Osteoblast (primary cell): ENCODE measurements around the gene ARHGEF7. TPM values are rescaled to one million over a fixed set of nuclear protein-coding genes. Genes with fewer than 3 reads are reported as not detected.

Experiments
- DNase-seq: peaks from one replicate; pipeline ENCODE4 v3.0.0; 2011; ENCODE audit warnings: low spot score, mixed read lengths; ENCODE audit not compliant: insufficient read length; ENCODE audit errors: missing footprints
- H2AFZ ChIP-seq: 2 replicates; pipeline ENCODE4 v1.6.0; 2011; ENCODE audit warnings: mild to moderate bottlenecking, low read length
- H3K27ac ChIP-seq: 2 replicates; pipeline ENCODE4 v1.5.1; 2011; ENCODE audit warnings: mild to moderate bottlenecking, low read depth, low read length, moderate library complexity
- H3K27me3 ChIP-seq: 2 replicates; pipeline ENCODE4 v1.6.0; 2012; ENCODE audit warnings: mild to moderate bottlenecking, control low read depth, inconsistent platforms, low read length, moderate library complexity; ENCODE audit not compliant: insufficient read depth
- H3K36me3 ChIP-seq: 2 replicates; pipeline ENCODE4 v1.5.1; 2011; ENCODE audit warnings: mild to moderate bottlenecking, low read length, control low read depth, moderate library complexity; ENCODE audit not compliant: insufficient read depth
- H3K4me1 ChIP-seq: 2 replicates; pipeline ENCODE4 v1.5.1; 2011; ENCODE audit warnings: mild to moderate bottlenecking, low read length, control low read depth, moderate library complexity; ENCODE audit not compliant: insufficient read depth
- H3K4me2 ChIP-seq: 2 replicates; pipeline ENCODE4 v1.6.0; 2011; ENCODE audit warnings: mild to moderate bottlenecking, low read length; ENCODE audit not compliant: insufficient read depth
- H3K4me3 ChIP-seq: fragments of 200-600 bp; sonication (generic); 3 replicates; pipeline ENCODE4 v1.5.1; 2012; ENCODE audit warnings: mild to moderate bottlenecking, low read length, inconsistent platforms; ENCODE audit not compliant: insufficient read depth
- H3K79me2 ChIP-seq: 2 replicates; pipeline ENCODE4 v1.6.0; 2012; ENCODE audit warnings: mild to moderate bottlenecking, low read length, control low read depth, inconsistent platforms; ENCODE audit not compliant: insufficient read depth
- H3K9me3 ChIP-seq: 2 replicates; pipeline ENCODE4 v1.5.1; 2011; ENCODE audit warnings: low read depth, low read length, control low read depth
- H4K20me1 ChIP-seq: 2 replicates; pipeline ENCODE4 v1.6.0; 2012; ENCODE audit warnings: mild to moderate bottlenecking, low read length, control low read depth; ENCODE audit not compliant: insufficient read depth
- total RNA-seq: library from RNA; depleted of rRNA; stranded (reverse); fragments of >200 nt; gene quantifications from 2 replicates; pipeline ENCODE4 v1.2.3, GENCODE V29; 2012
- TF ChIP-seq, protein P1 (sequence below): IDR thresholded peaks from 2 replicates; pipeline ENCODE4 v1.5.1; 2011; ENCODE audit warnings: mild to moderate bottlenecking, low read depth, low read length, moderate library complexity; ENCODE audit errors: extremely low read depth

ARHGEF7 gene
- total RNA-seq, 1 donor: 27.5 TPM

DNA sequence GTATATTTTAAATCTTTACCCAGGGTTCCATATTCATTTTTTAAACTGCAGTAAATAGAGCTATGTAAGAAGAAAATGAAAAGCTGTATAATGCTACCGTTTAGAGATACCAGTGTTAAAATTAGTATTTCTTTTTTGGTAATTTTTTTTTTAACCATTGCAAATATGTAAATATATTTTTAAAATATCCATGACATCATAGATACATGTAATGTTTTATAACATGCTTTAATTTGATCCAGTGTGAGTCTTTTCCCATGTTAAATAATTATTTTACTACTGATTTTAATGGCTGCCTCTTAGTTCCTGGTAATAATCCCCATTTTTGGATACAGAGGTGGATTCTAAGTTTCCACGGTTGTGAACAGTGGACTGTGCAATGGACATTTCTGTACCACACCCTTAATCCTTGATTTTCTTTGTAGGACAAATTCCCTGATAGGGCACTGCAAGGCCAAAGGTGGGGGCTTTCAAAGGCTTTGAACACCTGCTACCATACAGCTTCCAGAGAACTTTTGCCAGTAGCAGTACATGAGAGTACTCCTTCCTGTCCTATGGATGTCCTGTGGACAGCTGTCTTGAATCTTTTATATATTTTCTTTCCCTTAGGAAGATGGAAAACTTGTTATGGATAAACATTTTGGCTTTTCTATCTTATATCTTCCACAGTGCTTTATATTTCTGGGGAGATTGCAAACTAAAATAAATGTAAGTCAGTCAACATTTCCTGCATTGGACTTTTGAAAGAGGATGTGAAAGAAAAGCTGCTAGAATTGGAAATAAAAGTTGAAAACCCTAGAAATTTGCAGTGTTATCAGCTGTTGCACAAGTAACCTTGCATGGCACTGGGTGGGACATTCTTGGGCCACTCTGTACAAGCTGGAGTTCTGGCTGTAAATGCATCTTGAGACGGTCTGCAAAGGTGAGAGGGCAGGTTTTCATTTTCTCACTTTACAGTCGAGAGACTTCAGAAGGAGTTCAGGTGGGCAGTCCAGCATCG, 46.8 kb downstream of the ARHGEF7 start:
- H3K4me2 ChIP-seq: no peak overlapping the region
- H3K36me3 ChIP-seq: peaks cover 21% of the 10 kb centered on the region
- no peak overlapping the region for H2AFZ ChIP-seq
- no peak overlapping the region for H3K4me3 ChIP-seq
- no peaks in the 10 kb centered on the region for H3K4me1 ChIP-seq
- no peaks in the 10 kb centered on the region for H3K27me3 ChIP-seq
- peaks cover 97% of the 10 kb centered on the region for H3K79me2 ChIP-seq
- H3K27ac ChIP-seq: no peak overlapping the region
- TF ChIP-seq, protein P1, sequence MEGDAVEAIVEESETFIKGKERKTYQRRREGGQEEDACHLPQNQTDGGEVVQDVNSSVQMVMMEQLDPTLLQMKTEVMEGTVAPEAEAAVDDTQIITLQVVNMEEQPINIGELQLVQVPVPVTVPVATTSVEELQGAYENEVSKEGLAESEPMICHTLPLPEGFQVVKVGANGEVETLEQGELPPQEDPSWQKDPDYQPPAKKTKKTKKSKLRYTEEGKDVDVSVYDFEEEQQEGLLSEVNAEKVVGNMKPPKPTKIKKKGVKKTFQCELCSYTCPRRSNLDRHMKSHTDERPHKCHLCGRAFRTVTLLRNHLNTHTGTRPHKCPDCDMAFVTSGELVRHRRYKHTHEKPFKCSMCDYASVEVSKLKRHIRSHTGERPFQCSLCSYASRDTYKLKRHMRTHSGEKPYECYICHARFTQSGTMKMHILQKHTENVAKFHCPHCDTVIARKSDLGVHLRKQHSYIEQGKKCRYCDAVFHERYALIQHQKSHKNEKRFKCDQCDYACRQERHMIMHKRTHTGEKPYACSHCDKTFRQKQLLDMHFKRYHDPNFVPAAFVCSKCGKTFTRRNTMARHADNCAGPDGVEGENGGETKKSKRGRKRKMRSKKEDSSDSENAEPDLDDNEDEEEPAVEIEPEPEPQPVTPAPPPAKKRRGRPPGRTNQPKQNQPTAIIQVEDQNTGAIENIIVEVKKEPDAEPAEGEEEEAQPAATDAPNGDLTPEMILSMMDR: no peak
- peaks cover 70% of the 10 kb centered on the region for H4K20me1 ChIP-seq
- DNase-seq: no peak
- H3K9me3 ChIP-seq: no peaks in the 10 kb centered on the region

DNA sequence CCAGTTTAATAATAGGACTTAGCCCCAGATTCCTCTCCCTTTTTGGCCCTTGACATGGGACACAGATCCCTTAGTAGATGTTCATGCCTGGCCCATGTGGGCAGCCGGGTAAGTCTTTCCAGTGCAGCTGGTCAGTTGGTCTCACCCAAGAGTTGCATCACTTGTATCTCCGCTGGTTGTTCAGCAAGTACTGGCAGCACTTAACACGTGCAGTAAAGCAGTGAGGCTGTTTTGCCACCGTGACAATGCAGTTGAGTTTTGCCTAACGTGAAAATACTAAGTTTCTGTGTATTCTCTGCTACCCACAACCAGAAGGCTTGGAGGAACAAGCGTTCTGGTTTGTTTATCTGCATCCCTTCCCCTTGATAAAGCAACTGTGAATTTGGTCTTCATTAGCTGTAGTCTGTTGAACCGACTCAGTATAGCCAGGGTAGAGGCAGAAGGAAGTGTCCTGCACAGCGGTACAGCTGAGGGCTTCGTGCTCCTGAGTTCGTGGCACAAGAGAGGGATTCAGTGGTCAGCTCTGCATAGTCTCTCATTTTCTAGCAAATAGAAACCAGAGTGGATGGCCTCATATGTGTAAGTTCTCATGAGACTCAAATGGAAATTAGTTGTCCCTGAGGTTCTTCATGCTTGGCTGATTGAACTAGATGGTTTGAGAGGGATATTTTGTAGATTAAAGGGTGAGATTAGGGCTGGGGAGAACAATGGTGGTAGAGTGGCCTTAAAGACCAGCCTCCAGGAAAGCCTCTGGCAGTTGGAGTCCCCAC, 50.3 kb downstream of the ARHGEF7 start:
- peaks cover 13% of the 10 kb centered on the region for H3K36me3 ChIP-seq
- H3K79me2 ChIP-seq: peaks cover 97% of the 10 kb centered on the region
- H3K4me3 ChIP-seq: no peak overlapping the region
- no peaks in the 10 kb centered on the region for H3K4me1 ChIP-seq
- H3K27ac ChIP-seq: no peak overlapping the region
- no peak overlapping the region for H3K4me2 ChIP-seq
- no peaks in the 10 kb centered on the region for H3K27me3 ChIP-seq
- H4K20me1 ChIP-seq: peaks cover 58% of the 10 kb centered on the region
- TF ChIP-seq, protein P1: no peak
- no peak for DNase-seq
- no peaks in the 10 kb centered on the region for H3K9me3 ChIP-seq
- H2AFZ ChIP-seq: no peak overlapping the region

DNA sequence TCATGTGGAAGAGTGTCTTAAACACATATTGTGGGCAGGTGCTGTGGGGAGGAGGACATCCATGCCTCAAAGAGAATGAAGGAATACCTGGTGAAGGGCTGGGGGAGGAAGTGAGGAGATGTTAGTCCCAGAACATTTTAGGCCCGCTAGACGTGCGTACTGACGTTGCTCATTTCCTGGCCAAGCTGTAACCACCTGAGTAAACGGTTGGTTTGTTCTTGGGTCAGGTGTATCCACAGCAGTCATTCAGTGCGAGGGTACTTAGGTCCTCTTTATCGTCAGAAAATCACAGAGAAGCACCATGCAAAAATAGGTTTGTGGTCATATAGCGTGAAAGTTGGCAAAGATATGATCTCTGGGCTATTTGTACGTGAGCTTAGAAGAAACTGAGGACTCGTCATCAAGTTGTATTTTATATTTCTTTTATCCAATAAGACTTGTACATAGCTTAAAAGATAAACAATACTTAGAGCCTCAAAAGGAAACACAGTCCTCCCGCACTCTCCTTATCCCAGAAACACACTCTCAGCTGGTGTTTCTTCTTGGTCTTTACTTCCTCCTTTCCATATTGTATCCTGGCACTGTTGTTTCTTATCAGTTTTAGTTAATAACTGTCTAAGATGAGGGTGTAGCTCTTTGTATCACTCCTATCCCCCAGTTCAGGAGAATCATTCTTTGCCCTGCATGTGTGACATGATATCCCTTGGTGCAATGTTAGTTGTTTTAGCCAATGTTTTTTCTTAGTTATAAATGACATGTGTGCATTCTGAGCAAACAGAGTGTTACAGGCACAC, 52.0 kb downstream of the ARHGEF7 start:
- Histone ChIP-seq H3K27ac (no peak overlapping the region), H3K79me2 (peaks cover 98% of the 10 kb centered on the region), H3K4me2 (no peak overlapping the region), H3K4me1 (no peaks in the 10 kb centered on the region), H3K36me3 (peaks cover 5% of the 10 kb centered on the region), H4K20me1 (peaks cover 60% of the 10 kb centered on the region), H2AFZ (no peak overlapping the region), H3K9me3 (no peaks in the 10 kb centered on the region), H3K27me3 (no peaks in the 10 kb centered on the region), H3K4me3 (no peak overlapping the region)
- DNase-seq: no peak
- TF ChIP-seq, protein P1: no peak
